Activated CD4-positive, alpha-beta T cell treated with anti-CD3 and anti-CD28 coated beads, Interleukin-2, amount 10 ng/mL, durations not matched to agents 7 days and 5 days (primary cell): ENCODE data around the gene TRMT112. TPM values are rescaled to one million over a fixed set of nuclear protein-coding genes. Genes with fewer than 3 reads are reported as not detected.

ENCODE experiments used
- CTCF ChIA-PET: fragments of 350-600 bp; sonication (Branson Sonifier 250); formaldehyde crosslinking; loops from one replicate; lab custom pipeline; 2021; ENCODE audit warnings: antibody characterized with exemption; lab: Charles Lee
- POLR2A ChIA-PET: fragments of 350-600 bp; sonication (Branson Sonifier 250); formaldehyde crosslinking; loops from one replicate; lab custom pipeline; 2021; ENCODE audit warnings: antibody characterized with exemption; lab: Charles Lee
- DNase-seq: peaks from one replicate; pipeline ENCODE4 v3.0.0-alpha.2; 2020
- H3K27ac Mint-ChIP-seq: one replicate; pipeline ENCODE4 v1.8.0; 2021; ENCODE audit warnings: mild to moderate bottlenecking, moderate library complexity, mixed read lengths
- H3K27me3 Mint-ChIP-seq: one replicate; pipeline ENCODE4 v1.8.0; 2021; ENCODE audit warnings: mixed read lengths
- H3K36me3 Mint-ChIP-seq: one replicate; pipeline ENCODE4 v1.8.0; 2021; ENCODE audit warnings: low read depth, mixed read lengths
- H3K4me1 Mint-ChIP-seq: one replicate; pipeline ENCODE4 v1.8.0; 2021; ENCODE audit warnings: mixed read lengths
- H3K4me3 Mint-ChIP-seq: one replicate; pipeline ENCODE4 v1.8.0; 2021; ENCODE audit warnings: mild to moderate bottlenecking, moderate library complexity, mixed read lengths
- H3K9me3 Mint-ChIP-seq: one replicate; pipeline ENCODE4 v1.8.0; 2021; ENCODE audit warnings: mixed read lengths
- total RNA-seq, 2 experiments: library from RNA; stranded (reverse); gene quantifications; one replicate each; pipeline ENCODE4 v1.2.3, GENCODE V29; 2021

Gene TRMT112
- total RNA-seq, 2 experiments from 2014 or later: 160 to 171 TPM

GRCh38 chr11:64290352-64291261 is 26.8 kb downstream of the TRMT112 start:
- CTCF ChIA-PET: interaction anchor here (1.1 to 5.1 kb wide), 3 partner anchors 12 to 84 kb away, joined by 3 to 50 read pairs (median 5); partner anchors contain the start of genes ESRRA and FERMT3
- Mint-ChIP-seq H3K4me3 (peak overlapping the region; percentile 26), H3K9me3 (no peaks in the 10 kb centered on the region), H3K27ac (no peak overlapping the region), H3K36me3 (peaks cover 4% of the 10 kb centered on the region), H3K4me1 (peaks cover 22% of the 10 kb centered on the region), H3K27me3 (peaks cover 43% of the 10 kb centered on the region)
- POLR2A ChIA-PET: no interaction called here
- DNase-seq: no peak

- peaks cover 30% of the 10 kb centered on the region for H3K27me3 Mint-ChIP-seq
- peaks cover 4% of the 10 kb centered on the region for H3K36me3 Mint-ChIP-seq
- H3K4me1 Mint-ChIP-seq: peaks cover 24% of the 10 kb centered on the region
- no peaks in the 10 kb centered on the region for H3K9me3 Mint-ChIP-seq
- no peak overlapping the region for H3K4me3 Mint-ChIP-seq
- DNase-seq: no peak
- POLR2A ChIA-PET: no interaction called here
- no peak overlapping the region for H3K27ac Mint-ChIP-seq
- CTCF ChIA-PET: interaction anchor here (0.8 to 5.1 kb wide), 3 partner anchors 10 to 14 kb away, joined by 3 to 50 read pairs (median 3); partner anchors contain the start of gene ESRRA
Observed at GRCh38 chr11:64289002-64289564, 28.3 kb downstream of the TRMT112 start.

- ChIA-PET POLR2A (no interaction called here), CTCF (interaction anchor here (10.4 kb wide), 1 partner anchor 15 kb away, joined by 92 read pairs; the partner anchor contains the start of genes CATSPERZ and ESRRA)
- no peak overlapping the region for H3K4me3 Mint-ChIP-seq
- no peak overlapping the region for H3K27ac Mint-ChIP-seq
- no peaks in the 10 kb centered on the region for H3K9me3 Mint-ChIP-seq
- no peak for DNase-seq
- H3K36me3 Mint-ChIP-seq: peaks cover 4% of the 10 kb centered on the region
- peaks cover 26% of the 10 kb centered on the region for H3K4me1 Mint-ChIP-seq
- H3K27me3 Mint-ChIP-seq: peaks cover 22% of the 10 kb centered on the region
Observed at GRCh38 chr11:64288353-64288750, 29.0 kb downstream of the TRMT112 start.

- DNase-seq: no peak
- ChIA-PET POLR2A (no interaction called here), CTCF (interaction anchor here (10.4 kb wide), 1 partner anchor 15 kb away, joined by 92 read pairs; the partner anchor contains the start of genes CATSPERZ and ESRRA)
- peaks cover 30% of the 10 kb centered on the region for H3K4me1 Mint-ChIP-seq
- H3K27me3 Mint-ChIP-seq: peaks cover 17% of the 10 kb centered on the region
- H3K4me3 Mint-ChIP-seq: peak overlapping the region; percentile 15
- no peak overlapping the region for H3K27ac Mint-ChIP-seq
- H3K9me3 Mint-ChIP-seq: no peaks in the 10 kb centered on the region
- H3K36me3 Mint-ChIP-seq: peaks cover 7% of the 10 kb centered on the region
Observed at GRCh38 chr11:64287676-64288352, 29.5 kb downstream of the TRMT112 start.

GRCh38 chr11:64286801-64287159 is 30.6 kb downstream of the TRMT112 start:
- H3K9me3 Mint-ChIP-seq: no peaks in the 10 kb centered on the region
- peaks cover 30% of the 10 kb centered on the region for H3K4me1 Mint-ChIP-seq
- H3K36me3 Mint-ChIP-seq: peaks cover 10% of the 10 kb centered on the region
- H3K27me3 Mint-ChIP-seq: peaks cover 13% of the 10 kb centered on the region
- peak overlapping the region; percentile 83 for H3K4me3 Mint-ChIP-seq
- CTCF ChIA-PET: interaction anchor here (0.5 to 10.4 kb wide), 6 partner anchors 8 to 1015 kb away, joined by 4 to 92 read pairs (median 6); partner anchors contain the start of genes CATSPERZ and ESRRA
- peak overlapping the region; percentile 77 for H3K27ac Mint-ChIP-seq
- DNase-seq: no peak
- POLR2A ChIA-PET: no interaction called here

- Mint-ChIP-seq H3K9me3 (no peaks in the 10 kb centered on the region), H3K27me3 (peaks cover 13% of the 10 kb centered on the region), H3K4me3 (peak overlapping the region; percentile 83), H3K27ac (peak overlapping the region; percentile 77), H3K36me3 (peaks cover 14% of the 10 kb centered on the region), H3K4me1 (peaks cover 34% of the 10 kb centered on the region)
- ChIA-PET CTCF (interaction anchor here (0.5 to 10.4 kb wide), 6 partner anchors 12 to 1016 kb away, joined by 4 to 92 read pairs (median 8); partner anchors contain the start of genes CATSPERZ and ESRRA), POLR2A (interaction anchor here (0.6 kb wide), 1 partner anchor 35 kb away, joined by 3 read pairs; no protein-coding TSS in a partner anchor)
- peak; percentile 48 for DNase-seq
Observed at GRCh38 chr11:64285885-64286800, 31.2 kb downstream of the TRMT112 start.

- POLR2A ChIA-PET: interaction anchor here (0.6 to 1.2 kb wide), 3 partner anchors 16 to 34 kb away, joined by 3 to 5 read pairs (median 4); partner anchors contain the start of genes PRDX5 and TRMT112
- DNase-seq: peak; percentile 88
- peaks cover 30% of the 10 kb centered on the region for H3K4me1 Mint-ChIP-seq
- no peaks in the 10 kb centered on the region for H3K9me3 Mint-ChIP-seq
- CTCF ChIA-PET: interaction anchor here (0.7 to 10.4 kb wide), 11 partner anchors 9 to 81 kb away, joined by 3 to 92 read pairs (median 6); partner anchors contain the start of genes CATSPERZ, ESRRA and PLCB3
- peaks cover 14% of the 10 kb centered on the region for H3K36me3 Mint-ChIP-seq
- peak within 1 kb of the TSS; percentile 83 for H3K4me3 Mint-ChIP-seq
- peaks cover 4% of the 10 kb centered on the region for H3K27me3 Mint-ChIP-seq
- peak within 1 kb of the TSS; percentile 91 for H3K27ac Mint-ChIP-seq
Observed at GRCh38 chr11:64284962-64285884, 32.1 kb downstream of the TRMT112 start, which contains the start of gene GPR137. TSS of gene GPR137 (plus strand) at chr11:64285848. CDS start at chr11:64286525, 677 bp downstream.

GRCh38 chr11:64284048-64284961 is 33.1 kb downstream of the TRMT112 start, which contains the start of gene BAD:
TSS of gene BAD (minus strand) at chr11:64284665. CDS start at chr11:64284368, 297 bp downstream.
- peak; percentile 95 for DNase-seq
- POLR2A ChIA-PET: interaction anchor here (1.0 to 1.2 kb wide), 2 partner anchors 15 to 33 kb away, joined by 4 to 5 read pairs; partner anchors contain the start of genes PRDX5 and TRMT112
- H3K4me1 Mint-ChIP-seq: peaks cover 30% of the 10 kb centered on the region
- peaks cover 14% of the 10 kb centered on the region for H3K36me3 Mint-ChIP-seq
- no peaks in the 10 kb centered on the region for H3K9me3 Mint-ChIP-seq
- peaks cover 1% of the 10 kb centered on the region for H3K27me3 Mint-ChIP-seq
- H3K4me3 Mint-ChIP-seq: peak within 1 kb of the TSS; percentile 82
- peak within 1 kb of the TSS; percentile 91 for H3K27ac Mint-ChIP-seq
- CTCF ChIA-PET: interaction anchor here (0.6 to 10.4 kb wide), 14 partner anchors 8 to 80 kb away, joined by 3 to 92 read pairs (median 4); partner anchors contain the start of genes CATSPERZ, ESRRA, FERMT3 and PLCB3

- Mint-ChIP-seq H3K4me1 (peaks cover 30% of the 10 kb centered on the region), H3K9me3 (no peaks in the 10 kb centered on the region), H3K4me3 (peak overlapping the region; percentile 82), H3K36me3 (peaks cover 20% of the 10 kb centered on the region), H3K27ac (peak overlapping the region; percentile 61), H3K27me3 (no peaks in the 10 kb centered on the region)
- DNase-seq: no peak
- ChIA-PET POLR2A (no interaction called here), CTCF (interaction anchor here (0.8 to 10.4 kb wide), 7 partner anchors 9 to 79 kb away, joined by 3 to 92 read pairs (median 5); partner anchors contain the start of genes CATSPERZ, ESRRA, FERMT3 and PLCB3)
Observed at GRCh38 chr11:64283092-64283491, 34.3 kb downstream of the TRMT112 start.
